T-cell (primary cell): ENCODE results near the gene NECAB2. TPM values are rescaled to one million over a fixed set of nuclear protein-coding genes. Genes with fewer than 3 reads are reported as not detected.

Source experiments
- ATAC-seq, 4 experiments: fragments of 200-7000 bp in 3 of 4; fragments of 150-1000 bp in 1 of 4; cut with Tn5 transposase; replicated peaks in 1 of 4; 1 replicate in 3 of 4; 2 replicates in 1 of 4; pipeline ENCODE4 v1.10.0; 2021; ENCODE audit warnings: moderate library complexity in 3 of 4, mild to moderate bottlenecking in 2 of 4, moderate number of reproducible peaks in 1 of 4
- CTCF ChIA-PET, 2 donors: fragments of 300-600 bp; sonication (Branson Sonifier 250); formaldehyde crosslinking; loops; one replicate each; lab custom pipeline; 2022; ENCODE audit warnings: antibody characterized with exemption in 2 of 2; lab: Charles Lee
- POLR2A ChIA-PET, 2 donors: fragments of 300-600 bp; sonication (Branson Sonifier 250); formaldehyde crosslinking; loops; one replicate each; lab custom pipeline; 2022; ENCODE audit warnings: antibody characterized with exemption in 2 of 2; lab: Charles Lee
- DNase-seq, 35 experiments: peaks; one replicate each; pipeline versions ENCODE4 v3.0.0 to v3.0.0-alpha.2; 2013 to 2023
- H3K27ac ChIP-seq: one replicate; pipeline ENCODE4 v1.5.1; 2013; ENCODE audit warnings: low read length
- H3K27me3 ChIP-seq, 2 experiments: replicated peaks in 1 of 2; 1 replicate in 1 of 2; 2 replicates in 1 of 2; pipeline versions ENCODE4 v1.6.1 to v1.7.0; 2013; ENCODE audit warnings: low read length in 1 of 2, mixed read lengths in 1 of 2; ENCODE audit not compliant: control insufficient read depth in 2 of 2, insufficient read depth in 2 of 2; ENCODE audit errors: extremely low read depth in 1 of 2
- H3K36me3 ChIP-seq, 2 donors: 1 replicate in 1 of 2; 2 replicates in 1 of 2; pipeline versions ENCODE4 v1.6.1 to v1.7.0; 2013; ENCODE audit warnings: low read length in 1 of 2; ENCODE audit not compliant: control insufficient read depth in 2 of 2, insufficient read depth in 1 of 2; ENCODE audit errors: extremely low read depth in 1 of 2
- H3K4me1 ChIP-seq, 2 experiments: 1 replicate in 1 of 2; 2 replicates in 1 of 2; pipeline versions ENCODE4 v1.6.1 to v1.7.0; 2013; ENCODE audit warnings: low read length in 2 of 2, mixed read lengths in 1 of 2; ENCODE audit not compliant: insufficient read depth in 2 of 2, control insufficient read depth in 1 of 2; ENCODE audit errors: extremely low read depth in 1 of 2
- H3K4me3 ChIP-seq, 2 donors: 1 replicate in 1 of 2; 2 replicates in 1 of 2; pipeline versions ENCODE4 v1.5.1 to v1.7.0; 2013; ENCODE audit warnings: mild to moderate bottlenecking in 2 of 2, low read length in 1 of 2, moderate library complexity in 1 of 2; ENCODE audit not compliant: control insufficient read depth in 1 of 2; ENCODE audit errors: extremely low read depth in 1 of 2
- H3K9me3 ChIP-seq: 2 replicates; pipeline ENCODE4 v1.7.0; 2013
- H3K27ac Mint-ChIP-seq, 2 donors: one replicate each; pipeline ENCODE4 v1.8.0; 2020 to 2021; ENCODE audit warnings: mild to moderate bottlenecking in 2 of 2, mixed read lengths in 2 of 2
- H3K27me3 Mint-ChIP-seq, 2 donors: one replicate each; pipeline ENCODE4 v1.8.0; 2021 to 2022; ENCODE audit warnings: mixed read lengths in 2 of 2
- H3K36me3 Mint-ChIP-seq: one replicate; pipeline ENCODE4 v1.8.0; 2021; ENCODE audit warnings: mixed read lengths
- H3K4me1 Mint-ChIP-seq, 3 donors: one replicate each; pipeline ENCODE4 v1.8.0; 2020 to 2022; ENCODE audit warnings: mixed read lengths in 3 of 3, mild to moderate bottlenecking in 1 of 3
- H3K4me3 Mint-ChIP-seq, 3 donors: one replicate each; pipeline ENCODE4 v1.8.0; 2020 to 2022; ENCODE audit warnings: mild to moderate bottlenecking in 3 of 3, mixed read lengths in 3 of 3, moderate library complexity in 3 of 3
- H3K9me3 Mint-ChIP-seq, 3 donors: one replicate each; pipeline ENCODE4 v1.8.0; 2020 to 2022; ENCODE audit warnings: mixed read lengths in 3 of 3
- WGBS: methylation state at CpG from one replicate; pipeline ENCODE4 v1.1.5; 2013; ENCODE audit warnings: missing lambda C conversion rate; ENCODE audit not compliant: insufficient coverage; 5-methylcytosine and 5-hydroxymethylcytosine counted together
- total RNA-seq, 35 experiments: library from RNA in 6 of 35; stranded (reverse) in 6 of 35; fragments of 120-200 nt in 1 of 35; gene quantifications; one replicate each; pipeline versions ENCODE4 v1.2.1 to v1.2.4 and lab custom pipeline; 2013 to 2026

Gene NECAB2
- total RNA-seq, 5 donors from 2014 or later (not counting 1 experiment from before 2014, with no cell fraction given), result not detected

GRCh38 chr16:84043486-84044117 is 75.6 kb downstream of the NECAB2 start:
- POLR2A ChIA-PET, result no interaction called here
- no peaks in the 10 kb centered on the region for H3K9me3 ChIP-seq
- WGBS, result 49% methylated on average over 15 of the region's 18 CpGs
- Mint-ChIP-seq H3K36me3 (peaks cover 5% of the 10 kb centered on the region), H3K4me1 (peaks cover 2 to 8% (median 5%) of the 10 kb centered on the region in 3 donors), H3K9me3 (no peaks in the 10 kb centered on the region), H3K27me3 (peaks cover 17 to 31% of the 10 kb centered on the region in 2 donors), H3K4me3 (no peak overlapping the region), H3K27ac (no peak overlapping the region)
- CTCF ChIA-PET, result no interaction called here
- H3K4me3 ChIP-seq, result no peak overlapping the region
- ATAC-seq (no peak), DNase-seq (no peak)
- peaks cover 0 to 3% of the 10 kb centered on the region in 2 experiments for H3K4me1 ChIP-seq
- peaks cover 0 to 3% of the 10 kb centered on the region in 2 donors for H3K36me3 ChIP-seq
- H3K27ac ChIP-seq, result no peak overlapping the region
- H3K27me3 ChIP-seq, result peaks cover 4 to 38% of the 10 kb centered on the region in 2 experiments

- 28% methylated on average over 4 of the region's 5 CpGs for WGBS
- Histone ChIP-seq H3K9me3 (no peaks in the 10 kb centered on the region), H3K36me3 (peaks cover 3 to 4% of the 10 kb centered on the region in 2 donors), H3K27me3 (peaks cover 4 to 37% of the 10 kb centered on the region in 2 experiments), H3K4me1 (peaks cover 0 to 3% of the 10 kb centered on the region in 2 experiments), H3K4me3 (no peak overlapping the region), H3K27ac (no peak overlapping the region)
- Mint-ChIP-seq H3K27me3 (peaks cover 17 to 28% of the 10 kb centered on the region in 2 donors), H3K9me3 (no peaks in the 10 kb centered on the region), H3K36me3 (peaks cover 5% of the 10 kb centered on the region), H3K4me1 (peaks cover 2 to 8% (median 5%) of the 10 kb centered on the region in 3 donors), H3K4me3 (no peak overlapping the region), H3K27ac (no peak overlapping the region)
- POLR2A ChIA-PET, result no interaction called here
- ATAC-seq (no peak), DNase-seq (no peak)
- CTCF ChIA-PET, result no interaction called here
Measured at GRCh38 chr16:84044118-84044488, 76.1 kb downstream of the NECAB2 start.

GRCh38 chr16:84045001-84045817 is 77.2 kb downstream of the NECAB2 start:
- no peak overlapping the region for H3K4me3 ChIP-seq

DNA sequence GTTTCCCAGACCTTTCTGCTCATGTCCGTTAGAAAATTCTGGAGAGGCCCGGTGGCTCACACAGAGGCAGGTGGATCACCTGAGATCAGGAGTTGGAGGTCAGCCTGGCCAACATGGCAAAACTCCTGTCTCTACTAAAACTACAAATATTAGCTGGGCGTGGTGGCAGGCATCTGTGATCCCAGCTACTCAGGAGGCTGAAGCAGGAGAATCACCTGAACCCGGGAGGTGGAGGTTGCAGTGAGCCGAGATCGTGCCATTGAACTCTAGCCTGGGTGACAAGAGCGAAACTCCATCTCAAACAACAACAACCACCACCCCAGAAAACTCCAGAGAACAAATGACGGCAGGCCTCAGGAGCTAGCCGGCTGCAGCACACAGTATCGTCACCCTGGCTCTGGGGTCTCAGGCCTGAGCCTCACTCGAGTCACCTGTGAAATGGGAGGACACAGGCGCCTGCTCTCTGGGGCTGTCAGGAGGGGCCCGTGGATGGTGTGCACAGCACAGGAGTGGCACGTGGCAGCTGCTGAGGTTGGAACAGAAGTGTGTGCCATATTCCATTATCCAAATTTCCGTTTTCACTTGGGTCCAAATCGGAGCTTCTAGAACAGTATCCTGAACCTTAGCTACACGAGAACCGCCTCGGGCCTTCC is 77.9 kb downstream of the NECAB2 start:
- no peak overlapping the region for H3K4me3 Mint-ChIP-seq
- H3K27ac ChIP-seq, result no peak overlapping the region
- peaks cover 13 to 21% of the 10 kb centered on the region in 2 donors for H3K27me3 Mint-ChIP-seq
- H3K4me1 Mint-ChIP-seq, result peaks cover 2 to 8% (median 5%) of the 10 kb centered on the region in 3 donors
- no peaks in the 10 kb centered on the region for H3K9me3 Mint-ChIP-seq
- 97% methylated on average over 10 of the region's 19 CpGs for WGBS
- CTCF ChIA-PET, result no interaction called here
- H3K4me1 ChIP-seq, result peaks cover 0 to 3% of the 10 kb centered on the region in 2 experiments
- no peak for DNase-seq
- no peaks in the 10 kb centered on the region for H3K9me3 ChIP-seq
- POLR2A ChIA-PET, result no interaction called here
- peaks cover 11 to 18% of the 10 kb centered on the region in 2 donors for H3K36me3 ChIP-seq
- no peak overlapping the region for H3K27ac Mint-ChIP-seq
- ATAC-seq, result no peak
- peaks cover 4 to 32% of the 10 kb centered on the region in 2 experiments for H3K27me3 ChIP-seq
- peaks cover 13% of the 10 kb centered on the region for H3K36me3 Mint-ChIP-seq
- H3K4me3 ChIP-seq, result no peak overlapping the region

More at GRCh38 chr16:84045001-84045817, 77.2 kb downstream of the NECAB2 start:
- H3K36me3 Mint-ChIP-seq, result peaks cover 9% of the 10 kb centered on the region
- Histone ChIP-seq H3K9me3 (no peaks in the 10 kb centered on the region), H3K27ac (no peak overlapping the region), H3K36me3 (peaks cover 8 to 14% of the 10 kb centered on the region in 2 donors), H3K4me1 (peaks cover 0 to 3% of the 10 kb centered on the region in 2 experiments), H3K27me3 (peaks cover 4 to 35% of the 10 kb centered on the region in 2 experiments)
- no peaks in the 10 kb centered on the region for H3K9me3 Mint-ChIP-seq
- CTCF ChIA-PET, result no interaction called here
- H3K27me3 Mint-ChIP-seq, result peaks cover 13 to 26% of the 10 kb centered on the region in 2 donors
- DNase-seq (no peak), ATAC-seq (no peak)
- no peak overlapping the region for H3K27ac Mint-ChIP-seq
- 64% methylated on average over 29 of the region's 36 CpGs for WGBS
- H3K4me1 Mint-ChIP-seq, result peaks cover 2 to 8% (median 5%) of the 10 kb centered on the region in 3 donors
- H3K4me3 Mint-ChIP-seq, result no peak overlapping the region
- POLR2A ChIA-PET, result no interaction called here

DNA sequence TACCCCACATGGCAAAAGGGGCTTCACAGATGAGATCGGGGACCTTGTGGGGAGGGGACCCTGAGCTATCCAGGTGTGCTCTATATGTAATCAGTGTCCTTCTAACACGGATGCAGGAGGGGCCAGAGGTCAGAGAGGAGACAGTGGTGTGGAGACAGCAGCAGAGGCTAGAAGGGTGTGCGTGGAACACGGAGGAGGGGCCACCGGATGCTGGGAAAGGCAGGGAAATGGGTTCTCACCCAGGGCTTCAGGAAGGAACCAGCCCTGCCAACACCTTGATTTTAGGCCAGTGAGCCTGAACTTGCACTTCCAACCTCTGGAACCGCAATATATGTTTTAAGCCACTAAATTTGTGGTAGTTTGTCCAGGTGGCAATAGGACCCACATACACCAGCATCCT is 79.2 kb downstream of the NECAB2 start:
- DNase-seq (no peak), ATAC-seq (no peak)
- Mint-ChIP-seq H3K36me3 (peaks cover 13% of the 10 kb centered on the region), H3K9me3 (no peaks in the 10 kb centered on the region), H3K27ac (no peak overlapping the region), H3K4me3 (no peak overlapping the region), H3K4me1 (peaks cover 2 to 8% (median 5%) of the 10 kb centered on the region in 3 donors), H3K27me3 (peaks cover 13 to 19% of the 10 kb centered on the region in 2 donors)
- ChIA-PET POLR2A (no interaction called here), CTCF (no interaction called here)
- Histone ChIP-seq H3K27me3 (peaks cover 4 to 28% of the 10 kb centered on the region in 2 experiments), H3K4me1 (peaks cover 0 to 3% of the 10 kb centered on the region in 2 experiments), H3K36me3 (peaks cover 11 to 20% of the 10 kb centered on the region in 2 donors), H3K27ac (no peak overlapping the region), H3K9me3 (no peaks in the 10 kb centered on the region), H3K4me3 (no peak overlapping the region)
- WGBS, result 94% methylated on average over 5 of the region's 6 CpGs

GRCh38 chr16:84047626-84048025 is 79.6 kb downstream of the NECAB2 start:
- Histone ChIP-seq H3K9me3 (no peaks in the 10 kb centered on the region), H3K27me3 (peaks cover 3 to 23% of the 10 kb centered on the region in 2 experiments), H3K4me1 (peaks cover 0 to 3% of the 10 kb centered on the region in 2 experiments), H3K36me3 (peaks cover 11 to 24% of the 10 kb centered on the region in 2 donors), H3K4me3 (no peak overlapping the region), H3K27ac (no peak overlapping the region)
- Mint-ChIP-seq H3K27me3 (peaks cover 13 to 15% of the 10 kb centered on the region in 2 donors), H3K4me3 (no peak overlapping the region), H3K9me3 (no peaks in the 10 kb centered on the region), H3K4me1 (peaks cover 2 to 8% (median 5%) of the 10 kb centered on the region in 3 donors), H3K27ac (no peak overlapping the region), H3K36me3 (peaks cover 17% of the 10 kb centered on the region)
- DNase-seq (no peak), ATAC-seq (no peak)
- 90% methylated on average over 2 of the region's 6 CpGs for WGBS
- CTCF ChIA-PET, result no interaction called here
- POLR2A ChIA-PET, result interaction anchor here in 1 of 2 donors (0.5 kb wide), 1 partner anchor 10 kb away, joined by 3 read pairs; no protein-coding TSS in a partner anchor
